Measurements from ENCODE around the gene CLC.
"Not testable (repeated sequence)": the region's sequence is repeated elsewhere in the genome, so short reads cannot be mapped to it uniquely, and the experiment has no call there.

Gene CLC

GRCh38 chr19:39737891-39738290, at the start of gene CLC:
Gene CLC (minus strand): TSS chr19:39738029. CDS start chr19:39737952, 77 bp downstream.
- DNase-seq: no peak

GRCh38 chr19:39780894-39781293, 43.1 kb upstream of the CLC start:
- DNase-seq: no peak

- DNase-seq: no peak
These were observed 40.9 kb upstream of the CLC start, which contains the start of gene LEUTX for GRCh38 chr19:39778763-39779162. Gene LEUTX (plus strand): TSS chr19:39778854. CDS start chr19:39778921, 67 bp downstream.

- DNase-seq: no peak
These were observed 31.0 kb upstream of the CLC start for GRCh38 chr19:39768786-39769185.

- DNase-seq: no peak
These were observed 30.5 kb upstream of the CLC start for GRCh38 chr19:39768334-39768733.

GRCh38 chr19:39765091-39766076, 27.6 kb upstream of the CLC start:
- DNase-seq: peak; percentile 66

GRCh38 chr19:39761851-39762250, 24.0 kb upstream of the CLC start:
- not testable (repeated sequence) for DNase-seq

- no peak for DNase-seq
These were observed 21.8 kb upstream of the CLC start for GRCh38 chr19:39759457-39760184.

GRCh38 chr19:39754971-39755370, 17.1 kb upstream of the CLC start:
- DNase-seq: no peak

GRCh38 chr19:39754544-39754943, 16.7 kb upstream of the CLC start:
- no peak for DNase-seq

- DNase-seq: no peak
These were observed 15.0 kb upstream of the CLC start for GRCh38 chr19:39752795-39753194.

- DNase-seq: no peak
These were observed 14.6 kb upstream of the CLC start for GRCh38 chr19:39752390-39752789.

- DNase-seq: no peak
These were observed 12.2 kb upstream of the CLC start for GRCh38 chr19:39749981-39750380.

GRCh38 chr19:39746836-39747529, 9.2 kb upstream of the CLC start:
- DNase-seq: peak; percentile 16

- DNase-seq: no peak
These were observed 7.8 kb upstream of the CLC start for GRCh38 chr19:39745643-39746042.

GRCh38 chr19:39740395-39740794, 2.6 kb upstream of the CLC start:
- DNase-seq: no peak

- DNase-seq: no peak
These were observed 985 bp upstream of the CLC start for GRCh38 chr19:39738814-39739213.

- DNase-seq: no peak
These were observed 478 bp downstream of the CLC start for GRCh38 chr19:39737351-39737750.

- DNase-seq: no peak
These were observed 1.7 kb downstream of the CLC start for GRCh38 chr19:39736088-39736487.

- no peak for DNase-seq
These were observed 2.1 kb downstream of the CLC start for GRCh38 chr19:39735688-39736087.

- DNase-seq: no peak
These were observed 4.0 kb downstream of the CLC start for GRCh38 chr19:39733841-39734240.

GRCh38 chr19:39731685-39732084, 6.1 kb downstream of the CLC start:
- DNase-seq: no peak

GRCh38 chr19:39729594-39729993, 8.2 kb downstream of the CLC start:
- no peak for DNase-seq

All from NCI-H69 (cell line).